Measurements from ENCODE around the gene FBXW4. TPM values are rescaled to one million over a fixed set of nuclear protein-coding genes. Genes with fewer than 3 reads are reported as not detected.

Gene FBXW4
- polyA plus RNA-seq, 1 donor (not counting 4 experiments of a cell fraction or from before 2014, with no cell fraction given) = 22.3 TPM

- TF ChIP-seq CTCF (optimal IDR thresholded peaks at IDR 0.05 in 1 of 3, IDR thresholded peaks at IDR 0.05 in 1 of 3, conservative IDR thresholded peaks at IDR 0.05 in 1 of 3; ENCODE audit: extremely low read depth in 1 of 3, insufficient read depth in 2 of 3, low read length in 3 of 3) (no peak), EZH2 (IDR thresholded peaks at IDR 0.05; ENCODE audit: low read length) (no peak)
- H2AFZ ChIP-seq (ENCODE audit: control insufficient read depth, low read length) = no peak overlapping the region
- H3K27me3 ChIP-seq (ENCODE audit: control insufficient read depth, extremely low read depth, insufficient read depth, low read length) = peaks cover 13% of the 10 kb centered on the region
- DNase-seq (ENCODE audit: low read depth, low spot score) (no peak), FAIRE-seq (no peak)
- no peaks in the 10 kb centered on the region for H3K9me3 ChIP-seq (ENCODE audit: control insufficient read depth, low read depth, low read length)
- no peaks in the 10 kb centered on the region for H3K9me1 ChIP-seq (ENCODE audit: control insufficient read depth, extremely low read depth, insufficient read depth, low read length)
- no peak overlapping the region for H3K4me2 ChIP-seq (ENCODE audit: control insufficient read depth, extremely low read depth, insufficient read depth, low read depth, low read length)
- no peaks in the 10 kb centered on the region for H3K36me3 ChIP-seq (ENCODE audit: control insufficient read depth in 2 of 2, extremely low read depth in 1 of 2, insufficient read depth in 2 of 2, low read length in 2 of 2)
- dilution Hi-C loops (cut with MboI; ENCODE audit: extremely low pct_ligation_motif_present, low sequenced_read_pairs) = no loop called here
- H4K20me1 ChIP-seq (ENCODE audit: control insufficient read depth, extremely low read depth, insufficient read depth, low read length) = no peaks in the 10 kb centered on the region
- H3K27ac ChIP-seq (ENCODE audit: control insufficient read depth, insufficient read depth, low read length) = no peak overlapping the region
- H3K79me2 ChIP-seq (ENCODE audit: control insufficient read depth, insufficient read depth, low read length) = no peaks in the 10 kb centered on the region
- H3K4me3 ChIP-seq (ENCODE audit: control insufficient read depth in 2 of 3, extremely low read depth in 1 of 3, insufficient read depth in 2 of 3, low read depth in 1 of 3, low read length in 3 of 3) = no peak overlapping the region
- H3K4me1 ChIP-seq (ENCODE audit: control insufficient read depth, extremely low read depth, insufficient read depth, low read length) = no peaks in the 10 kb centered on the region
- no peak overlapping the region for H3K9ac ChIP-seq (ENCODE audit: control insufficient read depth, extremely low read depth, insufficient read depth, low read length)
Measured at GRCh38 chr10:101708073-101708472, 13.1 kb upstream of the FBXW4 start.

GRCh38 chr10:101704331-101704730 is 9.4 kb upstream of the FBXW4 start:
- H3K79me2 ChIP-seq (ENCODE audit: control insufficient read depth, insufficient read depth, low read length) = no peaks in the 10 kb centered on the region
- dilution Hi-C loops (cut with MboI; ENCODE audit: extremely low pct_ligation_motif_present, low sequenced_read_pairs) = no loop called here
- H4K20me1 ChIP-seq (ENCODE audit: control insufficient read depth, extremely low read depth, insufficient read depth, low read length) = no peaks in the 10 kb centered on the region
- H3K36me3 ChIP-seq (ENCODE audit: control insufficient read depth in 2 of 2, extremely low read depth in 1 of 2, insufficient read depth in 2 of 2, low read length in 2 of 2) = no peaks in the 10 kb centered on the region
- no peak overlapping the region for H3K27ac ChIP-seq (ENCODE audit: control insufficient read depth, insufficient read depth, low read length)
- H3K4me2 ChIP-seq (ENCODE audit: control insufficient read depth, extremely low read depth, insufficient read depth, low read depth, low read length) = no peak overlapping the region
- no peak overlapping the region for H3K4me3 ChIP-seq (ENCODE audit: control insufficient read depth in 2 of 3, extremely low read depth in 1 of 3, insufficient read depth in 2 of 3, low read depth in 1 of 3, low read length in 3 of 3)
- H3K4me1 ChIP-seq (ENCODE audit: control insufficient read depth, extremely low read depth, insufficient read depth, low read length) = no peaks in the 10 kb centered on the region
- DNase-seq (ENCODE audit: low read depth, low spot score) (no peak), FAIRE-seq (no peak)
- no peaks in the 10 kb centered on the region for H3K9me1 ChIP-seq (ENCODE audit: control insufficient read depth, extremely low read depth, insufficient read depth, low read length)
- TF ChIP-seq CTCF (optimal IDR thresholded peaks at IDR 0.05 in 1 of 3, IDR thresholded peaks at IDR 0.05 in 1 of 3, conservative IDR thresholded peaks at IDR 0.05 in 1 of 3; ENCODE audit: extremely low read depth in 1 of 3, insufficient read depth in 2 of 3, low read length in 3 of 3) (no peak), EZH2 (IDR thresholded peaks at IDR 0.05; ENCODE audit: low read length) (no peak)
- no peak overlapping the region for H2AFZ ChIP-seq (ENCODE audit: control insufficient read depth, low read length)
- peaks cover 8% of the 10 kb centered on the region for H3K27me3 ChIP-seq (ENCODE audit: control insufficient read depth, extremely low read depth, insufficient read depth, low read length)
- H3K9me3 ChIP-seq (ENCODE audit: control insufficient read depth, low read depth, low read length) = no peaks in the 10 kb centered on the region
- H3K9ac ChIP-seq (ENCODE audit: control insufficient read depth, extremely low read depth, insufficient read depth, low read length) = no peak overlapping the region
